HG02885 (cell line): Measurements from ENCODE around the gene CD93.

ENCODE experiments used
- ATAC-seq: cut with Tn5 transposase; IDR thresholded peaks from one replicate; pipeline ENCODE4 v1.9.1; 2021; ENCODE audit warnings: mild to moderate bottlenecking; ENCODE audit not compliant: unreplicated experiment, poor library complexity

CD93 gene

DNA sequence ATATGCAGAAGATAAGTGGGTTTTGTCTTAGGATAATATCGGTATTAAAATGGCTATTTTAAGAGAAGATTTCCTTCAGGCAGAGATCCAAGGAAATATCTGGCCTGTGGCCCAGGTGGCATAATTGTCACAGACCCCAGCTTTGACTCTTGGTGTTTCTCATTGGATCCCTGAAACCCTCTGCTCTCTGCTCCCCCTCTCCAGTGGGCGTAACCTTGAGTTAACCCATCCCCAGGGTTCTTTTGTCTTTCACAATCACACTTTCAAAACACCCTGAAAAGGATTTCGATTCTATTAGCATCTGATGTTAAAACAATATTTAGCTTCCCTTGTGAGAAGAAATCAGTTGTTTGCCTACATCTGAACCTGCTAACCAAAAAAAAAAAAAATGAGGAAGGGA, 43.9 kb downstream of the CD93 start:
- no peak for ATAC-seq

DNA sequence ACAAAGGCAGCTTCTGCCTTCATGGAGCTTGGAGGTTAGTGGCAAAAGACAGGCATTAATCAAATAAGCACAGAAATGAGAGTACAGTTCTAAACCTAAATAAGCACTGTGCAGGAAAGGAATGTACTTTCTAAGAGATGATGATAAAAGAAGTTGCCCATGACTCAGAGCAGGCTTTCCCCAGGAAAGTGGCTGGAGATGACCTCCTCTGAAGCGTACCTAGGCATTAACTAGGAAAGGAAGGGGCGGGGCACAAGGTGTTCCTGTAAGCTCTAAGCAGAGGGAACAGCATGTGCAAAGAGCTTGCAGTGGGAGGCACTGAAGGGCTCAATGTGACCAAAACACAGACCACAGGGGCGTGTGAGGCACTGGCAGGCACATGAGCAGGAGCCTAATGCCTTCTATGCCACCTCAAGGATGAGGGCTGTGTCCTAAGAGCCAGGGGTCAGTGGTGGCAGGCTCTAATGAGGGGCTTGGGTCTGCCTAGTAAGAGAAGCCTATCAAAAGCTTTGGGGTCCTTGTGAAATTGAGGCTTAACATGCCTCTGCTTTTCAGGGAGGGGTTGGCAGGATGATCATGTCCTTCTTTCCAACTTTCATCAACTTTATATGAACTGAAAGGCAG, 46.1 kb downstream of the CD93 start:
- ATAC-seq, result no peak

DNA sequence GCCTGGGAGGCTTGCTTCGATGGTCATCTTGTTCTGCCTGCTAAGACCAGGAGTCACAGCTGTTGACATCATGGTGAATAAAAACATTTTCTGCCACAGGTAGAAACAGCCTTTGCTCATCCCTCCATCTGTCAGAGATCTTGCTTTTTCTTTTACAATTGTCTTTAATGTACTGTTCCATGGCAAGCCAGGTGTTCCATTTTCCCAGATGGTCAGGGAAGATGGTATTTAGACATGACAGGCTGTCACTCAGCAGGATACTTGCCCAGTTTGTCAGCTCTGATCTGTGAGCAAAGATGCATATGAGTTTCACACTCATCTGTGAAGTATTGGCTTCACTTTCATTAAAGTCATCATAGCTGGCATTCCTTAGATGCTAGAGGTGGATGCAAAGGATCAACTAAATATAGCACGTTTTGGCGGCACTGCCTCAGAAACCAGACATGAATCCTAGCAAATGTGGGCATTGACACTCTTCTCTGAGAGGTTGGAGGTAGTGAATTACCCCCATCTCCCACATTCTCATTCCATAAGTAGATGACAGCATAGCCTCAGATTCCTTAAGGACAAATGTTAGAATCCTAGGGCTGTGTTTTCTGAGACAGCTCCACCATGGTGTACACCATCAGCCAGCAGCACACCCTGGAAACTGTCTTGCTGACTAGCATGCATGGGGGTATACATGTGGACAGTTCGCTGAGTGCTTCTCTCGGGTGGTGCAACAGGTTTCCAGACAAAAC, 46.8 kb downstream of the CD93 start:
- ATAC-seq, result no peak

DNA sequence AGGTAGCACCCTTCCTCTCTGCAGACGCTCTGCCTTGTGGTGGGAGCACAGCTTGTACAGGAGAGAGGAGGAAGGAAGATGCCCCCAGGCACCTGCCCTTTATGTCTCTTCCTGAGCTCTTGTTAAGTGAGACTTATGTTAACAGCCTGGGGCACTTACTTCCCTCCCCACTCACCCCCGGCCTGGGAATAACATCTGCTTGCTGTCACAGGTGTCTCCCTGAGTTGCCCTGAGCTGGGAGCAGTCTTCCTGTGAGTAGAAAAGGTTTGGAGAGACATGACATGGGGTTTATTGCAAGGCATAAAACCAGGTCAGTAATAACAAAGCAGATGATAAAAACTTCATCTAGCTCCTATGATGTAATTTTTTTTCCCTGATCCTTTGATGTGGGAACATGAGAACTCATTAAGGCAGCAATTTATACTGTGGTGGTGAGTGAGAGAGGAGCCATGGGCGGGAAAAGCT, 49.1 kb downstream of the CD93 start:
- no peak for ATAC-seq

DNA sequence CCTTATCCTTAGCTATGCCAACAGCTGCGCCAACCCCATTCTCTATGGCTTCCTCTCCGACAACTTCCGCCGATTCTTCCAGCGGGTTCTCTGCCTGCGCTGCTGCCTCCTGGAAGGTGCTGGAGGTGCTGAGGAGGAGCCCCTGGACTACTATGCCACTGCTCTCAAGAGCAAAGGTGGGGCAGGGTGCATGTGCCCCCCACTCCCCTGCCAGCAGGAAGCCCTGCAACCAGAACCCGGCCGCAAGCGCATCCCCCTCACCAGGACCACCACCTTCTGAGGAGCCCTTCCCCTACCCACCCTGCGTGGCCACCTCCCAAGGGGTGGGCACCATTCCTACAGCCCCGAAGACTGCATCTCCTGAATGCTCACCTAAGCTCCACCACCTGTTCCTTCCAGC, 49.8 kb downstream of the CD93 start:
- ATAC-seq, result no peak

DNA sequence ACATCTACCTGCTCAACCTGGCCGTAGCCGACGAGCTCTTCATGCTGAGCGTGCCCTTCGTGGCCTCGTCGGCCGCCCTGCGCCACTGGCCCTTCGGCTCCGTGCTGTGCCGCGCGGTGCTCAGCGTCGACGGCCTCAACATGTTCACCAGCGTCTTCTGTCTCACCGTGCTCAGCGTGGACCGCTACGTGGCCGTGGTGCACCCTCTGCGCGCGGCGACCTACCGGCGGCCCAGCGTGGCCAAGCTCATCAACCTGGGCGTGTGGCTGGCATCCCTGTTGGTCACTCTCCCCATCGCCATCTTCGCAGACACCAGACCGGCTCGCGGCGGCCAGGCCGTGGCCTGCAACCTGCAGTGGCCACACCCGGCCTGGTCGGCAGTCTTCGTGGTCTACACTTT, 50.4 kb downstream of the CD93 start:
- no peak for ATAC-seq

DNA sequence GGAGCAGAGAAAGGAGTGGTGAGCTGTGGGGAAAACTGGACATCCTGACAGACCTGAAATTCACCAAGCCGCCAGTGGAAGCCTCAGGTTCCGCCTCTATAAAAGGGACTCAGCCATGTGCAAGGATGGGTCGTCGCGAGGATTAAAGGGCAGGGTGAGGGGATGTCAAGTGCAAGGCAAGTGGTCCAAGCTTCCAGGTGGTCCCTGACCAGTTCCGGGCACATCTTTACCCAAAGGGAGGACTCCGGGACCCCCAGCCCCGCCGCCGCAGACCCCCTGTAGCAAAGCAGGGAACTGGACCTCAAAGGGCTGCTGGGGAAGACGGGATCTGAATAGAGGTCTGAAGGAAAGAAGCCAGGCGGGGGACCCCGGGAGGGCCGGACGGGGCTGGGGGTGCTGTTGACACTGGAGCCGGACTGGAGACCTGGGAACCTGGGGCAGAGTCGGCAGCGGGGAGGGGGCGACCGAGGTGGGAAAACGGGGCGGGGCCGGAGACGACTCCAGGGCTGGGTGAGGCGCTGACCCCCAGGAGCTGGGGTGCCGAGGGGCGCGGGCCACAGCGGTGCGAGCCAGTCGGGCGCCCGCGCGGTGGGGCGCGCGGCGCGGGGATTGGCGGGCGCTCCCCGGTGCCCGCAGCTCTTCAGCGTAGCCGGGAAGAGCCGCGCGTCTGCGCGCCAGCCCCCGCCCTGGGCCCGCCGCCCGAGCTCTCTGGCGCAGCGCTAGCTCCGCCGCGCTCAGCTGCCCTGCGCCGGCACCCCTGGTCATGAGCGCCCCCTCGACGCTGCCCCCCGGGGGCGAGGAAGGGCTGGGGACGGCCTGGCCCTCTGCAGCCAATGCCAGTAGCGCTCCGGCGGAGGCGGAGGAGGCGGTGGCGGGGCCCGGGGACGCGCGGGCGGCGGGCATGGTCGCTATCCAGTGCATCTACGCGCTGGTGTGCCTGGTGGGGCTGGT, 51.1 kb downstream of the CD93 start, which contains the start of gene SSTR4:
TSS of gene SSTR4 (plus strand) at position 592 of the 951 bp plus-strand sequence. CDS start at position 764, 172 bp downstream.
- ATAC-seq, result no peak

DNA sequence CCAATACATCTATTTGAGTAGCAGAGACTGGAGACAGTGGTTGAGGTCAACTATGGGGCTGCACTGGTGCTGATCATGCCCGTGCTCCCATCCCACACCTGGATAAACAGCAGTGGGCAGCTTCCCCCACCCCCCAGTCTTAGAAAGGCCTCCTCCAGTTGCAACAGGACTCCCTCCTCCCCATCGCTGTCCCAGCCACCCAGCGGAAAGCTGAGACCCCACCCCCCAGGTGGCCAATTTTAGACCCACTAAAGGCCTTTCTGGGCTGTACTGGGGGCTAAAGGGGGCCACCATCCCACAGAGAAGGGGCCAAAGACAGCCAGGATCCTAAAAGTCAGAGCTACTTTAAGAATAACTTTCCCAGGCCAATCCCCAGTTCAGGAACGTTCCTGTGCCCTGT, 52.2 kb downstream of the CD93 start:
- no peak for ATAC-seq

DNA sequence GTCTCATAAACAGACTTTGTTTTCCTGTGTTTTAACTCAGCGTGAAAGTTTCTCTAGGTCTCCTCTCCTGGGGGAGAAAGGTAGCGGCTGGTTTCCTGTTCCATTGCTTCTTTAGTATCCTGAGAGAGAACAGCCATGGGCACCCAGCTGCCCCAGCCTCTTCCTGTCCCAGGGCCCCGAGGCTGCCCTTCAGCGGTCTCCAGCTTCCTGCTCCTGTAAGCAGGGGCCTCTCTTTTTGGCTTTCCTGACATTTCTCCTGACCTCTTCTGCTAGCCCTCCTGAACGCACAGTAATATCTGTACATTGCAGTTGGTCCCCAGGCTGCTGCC, 53.4 kb downstream of the CD93 start:
- ATAC-seq, result no peak

DNA sequence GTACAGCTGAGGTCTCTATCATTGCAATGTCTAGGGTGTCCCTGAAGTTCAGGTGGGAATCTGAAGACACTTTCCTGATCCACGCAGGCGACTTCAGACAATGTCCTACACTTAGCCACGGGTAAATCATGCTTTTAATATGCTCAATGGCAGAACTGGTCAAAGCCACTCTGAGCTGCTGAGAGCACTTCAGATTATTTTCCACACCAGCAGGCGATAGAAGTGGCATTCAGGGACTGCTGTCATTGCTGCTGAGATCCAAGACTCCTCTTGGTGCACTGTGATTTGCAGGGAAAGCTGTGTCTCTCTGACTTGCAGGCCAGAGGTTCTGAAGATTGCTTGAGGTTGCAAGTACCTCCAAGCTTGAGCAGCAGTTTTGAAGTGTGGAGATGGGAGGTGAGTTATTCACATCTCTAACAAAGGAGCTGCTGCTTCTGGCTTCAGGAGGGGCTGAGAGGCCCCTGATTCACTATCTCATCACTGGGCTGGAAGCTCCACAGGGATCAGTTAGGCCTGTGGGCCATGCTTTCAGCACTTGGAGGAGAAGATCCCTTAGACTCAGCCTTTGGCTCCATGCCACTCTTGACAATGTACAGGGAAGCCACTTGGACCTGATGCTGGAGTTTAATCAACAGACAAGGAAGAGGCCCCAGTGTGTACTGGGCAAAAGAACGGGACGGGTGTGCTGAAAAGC, 53.9 kb downstream of the CD93 start:
- no peak for ATAC-seq

DNA sequence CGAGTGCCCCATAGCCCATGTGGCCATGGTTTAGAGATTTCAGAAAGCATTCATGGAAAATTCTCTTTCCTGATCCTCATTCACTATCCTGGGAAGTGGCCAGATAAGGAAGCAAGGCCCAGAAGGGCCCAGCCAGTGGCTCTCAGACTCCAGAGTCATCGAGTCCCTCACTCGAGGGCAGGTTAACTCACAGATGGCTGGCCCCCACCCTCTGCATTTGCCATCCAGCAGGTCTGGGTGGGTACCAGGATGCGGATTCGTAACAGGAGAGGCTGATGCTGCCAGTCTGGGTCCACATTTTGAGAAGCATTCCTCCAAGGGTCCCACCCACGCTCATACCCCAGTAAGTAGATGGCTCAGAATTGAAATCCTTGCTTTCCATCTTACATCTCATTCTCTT, 54.8 kb downstream of the CD93 start:
- no peak for ATAC-seq
